Trophoblast cell (in vitro differentiated cells and primary cell): Measurements from ENCODE around the gene SEZ6L2.

Experiments used
- DNase-seq, 2 donors: peaks; one replicate each; pipeline ENCODE4 v3.0.0-alpha.2; 2016
- H2AFZ ChIP-seq: 2 replicates; pipeline ENCODE4 v1.6.1; 2013; ENCODE audit warnings: low read length, moderate library complexity, mild to moderate bottlenecking; ENCODE audit not compliant: insufficient read depth, poor library complexity
- H2AK5ac ChIP-seq: 2 replicates; pipeline ENCODE4 v1.6.1; 2013; ENCODE audit warnings: mild to moderate bottlenecking, low read length
- H2BK120ac ChIP-seq: 2 replicates; pipeline ENCODE4 v1.6.1; 2013; ENCODE audit warnings: low read length, mild to moderate bottlenecking, moderate library complexity; ENCODE audit not compliant: insufficient read depth, poor library complexity
- H2BK12ac ChIP-seq: 2 replicates; pipeline ENCODE4 v1.6.1; 2013; ENCODE audit warnings: mild to moderate bottlenecking, low read length, moderate library complexity
- H2BK5ac ChIP-seq: 2 replicates; pipeline ENCODE4 v1.6.1; 2013; ENCODE audit warnings: low read length, low read depth, moderate library complexity, mild to moderate bottlenecking; ENCODE audit not compliant: poor library complexity
- H3K14ac ChIP-seq: 2 replicates; pipeline ENCODE4 v1.6.1; 2013; ENCODE audit warnings: mild to moderate bottlenecking, low read length
- H3K18ac ChIP-seq: 2 replicates; pipeline ENCODE4 v1.6.1; 2013; ENCODE audit warnings: mild to moderate bottlenecking, low read length
- H3K23ac ChIP-seq: 2 replicates; pipeline ENCODE4 v1.6.1; 2013; ENCODE audit warnings: low read length
- H3K27ac ChIP-seq: 2 replicates; pipeline ENCODE4 v1.5.1; 2013; ENCODE audit warnings: low read depth, mild to moderate bottlenecking, inconsistent platforms, low read length, moderate library complexity
- H3K27me3 ChIP-seq: 2 replicates; pipeline ENCODE4 v1.6.1; 2013; ENCODE audit warnings: inconsistent platforms, mild to moderate bottlenecking, low read length, moderate library complexity; ENCODE audit not compliant: insufficient read depth
- H3K36me3 ChIP-seq, 2 experiments: 1 replicate in 1 of 2; 2 replicates in 1 of 2; pipeline ENCODE4 v1.6.1; 2013; ENCODE audit warnings: low read length in 2 of 2, mild to moderate bottlenecking in 2 of 2, moderate library complexity in 1 of 2; ENCODE audit not compliant: insufficient read depth in 2 of 2, control insufficient read depth in 1 of 2
- H3K4ac ChIP-seq: 2 replicates; pipeline ENCODE4 v1.6.1; 2013; ENCODE audit warnings: low read depth, mild to moderate bottlenecking, low read length, moderate library complexity
- H3K4me1 ChIP-seq, 2 experiments: 1 replicate in 1 of 2; 2 replicates in 1 of 2; pipeline ENCODE4 v1.6.1; 2013; ENCODE audit warnings: low read length in 2 of 2, mild to moderate bottlenecking in 2 of 2, moderate library complexity in 1 of 2; ENCODE audit not compliant: insufficient read depth in 2 of 2, control insufficient read depth in 1 of 2
- H3K4me2 ChIP-seq: 2 replicates; pipeline ENCODE4 v1.6.1; 2013; ENCODE audit warnings: inconsistent platforms, mild to moderate bottlenecking, low read length, moderate library complexity
- H3K4me3 ChIP-seq: 2 replicates; pipeline ENCODE4 v1.5.1; 2013; ENCODE audit warnings: mild to moderate bottlenecking, low read depth, low read length, inconsistent platforms
- H3K79me1 ChIP-seq: one replicate; pipeline ENCODE4 v1.6.1; 2013; ENCODE audit warnings: low read length
- H3K79me2 ChIP-seq: 2 replicates; pipeline ENCODE4 v1.6.1; 2013; ENCODE audit warnings: low read length, mild to moderate bottlenecking; ENCODE audit not compliant: control insufficient read depth, insufficient read depth, poor library complexity
- H3K9ac ChIP-seq: 2 replicates; pipeline ENCODE4 v1.6.1; 2013; ENCODE audit warnings: mild to moderate bottlenecking, low read length
- H3K9me3 ChIP-seq: 2 replicates; pipeline ENCODE4 v1.6.1; 2013; ENCODE audit warnings: low read depth, mild to moderate bottlenecking, control low read depth, inconsistent platforms, low read length; ENCODE audit not compliant: insufficient read depth
- H4K12ac ChIP-seq: 2 replicates; pipeline ENCODE4 v1.6.1; 2013; ENCODE audit warnings: low read depth, mild to moderate bottlenecking, low read length, moderate library complexity
- H4K8ac ChIP-seq: 2 replicates; pipeline ENCODE4 v1.6.1; 2013; ENCODE audit warnings: low read depth, mild to moderate bottlenecking, low read length, moderate library complexity
- H4K91ac ChIP-seq: one replicate; pipeline ENCODE4 v1.6.1; 2013; ENCODE audit warnings: low read depth, mild to moderate bottlenecking, low read length, moderate library complexity
- WGBS: extraction: QIAGEN DNeasy Blood & Tissue Kit; methylation state at CpG from one replicate; pipeline ENCODE4 v1.1.7; 2013; ENCODE audit warnings: missing lambda C conversion rate; ENCODE audit not compliant: insufficient read length, insufficient coverage; ENCODE audit errors: extremely low coverage; 5-methylcytosine and 5-hydroxymethylcytosine counted together

Gene SEZ6L2

GRCh38 chr16:29862884-29863668, 36.3 kb downstream of the SEZ6L2 start, which contains the start of gene CDIPT:
Gene CDIPT, minus strand, starts transcription at chr16:29863226. Its CDS starts 369 bp downstream, at chr16:29862857.
- Histone ChIP-seq H4K91ac (peak within 1 kb of the TSS; percentile 76), H3K4me2 (peak within 1 kb of the TSS; percentile 89), H4K8ac (peak within 1 kb of the TSS; percentile 93), H3K14ac (peak within 1 kb of the TSS; percentile 77), H3K4me3 (peak within 1 kb of the TSS; percentile 97), H2BK5ac (peak within 1 kb of the TSS; percentile 53), H3K4me1 (peaks cover 0 to 10% of the 10 kb centered on the region in 2 experiments), H3K4ac (peak within 1 kb of the TSS; percentile 45), H3K36me3 (peaks cover 21 to 25% of the 10 kb centered on the region in 2 experiments), H3K79me2 (peaks cover 4% of the 10 kb centered on the region), H3K27ac (peak within 1 kb of the TSS; percentile 63), H2BK120ac (peak within 1 kb of the TSS; percentile 47), H3K9ac (peak within 1 kb of the TSS; percentile 77), H2AFZ (peak within 1 kb of the TSS; percentile 74), H2AK5ac (no peak within 1 kb of the TSS), H2BK12ac (no peak within 1 kb of the TSS), H3K23ac (peak within 1 kb of the TSS; percentile 31), H3K18ac (peak within 1 kb of the TSS; percentile 44), H3K9me3 (peaks cover 3% of the 10 kb centered on the region), H3K27me3 (no peaks in the 10 kb centered on the region), H4K12ac (peak within 1 kb of the TSS; percentile 62), H3K79me1 (peaks cover 5% of the 10 kb centered on the region)
- no CpG with 5 or more reads among the region's 57 CpGs for WGBS
- peak; percentile 88 to 98 for DNase-seq

GRCh38 chr16:29862383-29862883, 36.9 kb downstream of the SEZ6L2 start:
- no CpG with 5 or more reads among the region's 27 CpGs for WGBS
- Histone ChIP-seq H2AFZ (peak overlapping the region; percentile 42), H3K4me1 (peaks cover 0 to 10% of the 10 kb centered on the region in 2 experiments), H2BK12ac (no peak overlapping the region), H3K4me3 (peak overlapping the region; percentile 97), H3K27me3 (no peaks in the 10 kb centered on the region), H3K23ac (peak overlapping the region; percentile 31), H3K79me1 (peaks cover 5% of the 10 kb centered on the region), H3K4ac (peak overlapping the region; percentile 37), H2AK5ac (no peak overlapping the region), H3K9ac (peak overlapping the region; percentile 77), H4K91ac (peak overlapping the region; percentile 76), H3K27ac (peak overlapping the region; percentile 63), H2BK5ac (no peak overlapping the region), H4K12ac (no peak overlapping the region), H3K4me2 (peak overlapping the region; percentile 89), H3K14ac (peak overlapping the region; percentile 28), H3K18ac (peak overlapping the region; percentile 44), H3K79me2 (peaks cover 4% of the 10 kb centered on the region), H2BK120ac (no peak overlapping the region), H4K8ac (peak overlapping the region; percentile 93), H3K9me3 (peaks cover 3% of the 10 kb centered on the region), H3K36me3 (peaks cover 21 to 25% of the 10 kb centered on the region in 2 experiments)
- peak; percentile 20 to 49 for DNase-seq

- no peak overlapping the region for H3K18ac ChIP-seq
- H3K36me3 ChIP-seq: peaks cover 21 to 25% of the 10 kb centered on the region in 2 experiments
- H3K79me2 ChIP-seq: peaks cover 4% of the 10 kb centered on the region
- H3K27ac ChIP-seq: no peak overlapping the region
- no peak overlapping the region for H2BK12ac ChIP-seq
- no peak for DNase-seq
- no peak overlapping the region for H3K4me3 ChIP-seq
- H3K23ac ChIP-seq: no peak overlapping the region
- H3K4me1 ChIP-seq: peaks cover 0 to 10% of the 10 kb centered on the region in 2 experiments
- H3K4ac ChIP-seq: no peak overlapping the region
- H3K14ac ChIP-seq: no peak overlapping the region
- no peak overlapping the region for H2BK5ac ChIP-seq
- peaks cover 5% of the 10 kb centered on the region for H3K79me1 ChIP-seq
- no CpG with 5 or more reads among the region's 9 CpGs for WGBS
- peaks cover 3% of the 10 kb centered on the region for H3K9me3 ChIP-seq
- no peak overlapping the region for H3K4me2 ChIP-seq
- H4K91ac ChIP-seq: no peak overlapping the region
- H4K12ac ChIP-seq: no peak overlapping the region
- no peak overlapping the region for H2AFZ ChIP-seq
- peak overlapping the region; percentile 11 for H3K9ac ChIP-seq
- H3K27me3 ChIP-seq: no peaks in the 10 kb centered on the region
- no peak overlapping the region for H4K8ac ChIP-seq
- H2AK5ac ChIP-seq: no peak overlapping the region
- H2BK120ac ChIP-seq: no peak overlapping the region
Measured at GRCh38 chr16:29860218-29860617, 39.1 kb downstream of the SEZ6L2 start.

- Histone ChIP-seq H3K23ac (no peak overlapping the region), H2AK5ac (no peak overlapping the region), H3K14ac (no peak overlapping the region), H3K4me2 (no peak overlapping the region), H3K27ac (no peak overlapping the region), H3K79me2 (peaks cover 4% of the 10 kb centered on the region), H4K12ac (no peak overlapping the region), H3K4me3 (no peak overlapping the region), H3K36me3 (peaks cover 21 to 25% of the 10 kb centered on the region in 2 experiments), H3K27me3 (no peaks in the 10 kb centered on the region), H3K18ac (no peak overlapping the region), H2AFZ (no peak overlapping the region), H3K4ac (no peak overlapping the region), H2BK120ac (no peak overlapping the region), H4K91ac (no peak overlapping the region), H3K4me1 (peaks cover 0 to 10% of the 10 kb centered on the region in 2 experiments), H3K9me3 (peaks cover 2% of the 10 kb centered on the region), H2BK12ac (no peak overlapping the region), H2BK5ac (no peak overlapping the region), H3K9ac (no peak overlapping the region), H4K8ac (no peak overlapping the region), H3K79me1 (peaks cover 5% of the 10 kb centered on the region)
- WGBS: no CpG with 5 or more reads among the region's 19 CpGs
- DNase-seq: no peak
Measured at GRCh38 chr16:29858974-29859373, 40.4 kb downstream of the SEZ6L2 start.
